Left lung (tissue), 10 donors: ENCODE measurements around the gene GPR171. TPM values are rescaled to one million over a fixed set of nuclear protein-coding genes. Genes with fewer than 3 reads are reported as not detected.

ENCODE experiments used
- ATAC-seq: fragments of 200-7000 bp; cut with Tn5 transposase; one replicate; pipeline ENCODE4 v1.9.1; 2020; ENCODE audit warnings: moderate library complexity
- DNase-seq, 4 donors: peaks; one replicate each; pipeline ENCODE4 v3.0.0-alpha.2; 2013 to 2020
- H3K27ac ChIP-seq, 2 donors: fragments of 200-600 bp; sonication (generic) in 1 of 2; one replicate each; pipeline versions ENCODE4 v1.5.0 to v1.8.0; 2020 to 2021
- H3K27me3 ChIP-seq, 2 donors: fragments of 200-600 bp; sonication (generic) in 1 of 2; one replicate each; pipeline versions ENCODE4 v1.5.0 to v1.8.0; 2020 to 2021
- H3K36me3 ChIP-seq, 2 donors: fragments of 200-600 bp; sonication (generic) in 1 of 2; one replicate each; pipeline versions ENCODE4 v1.5.0 to v1.8.0; 2020 to 2021
- H3K4me1 ChIP-seq, 2 donors: fragments of 200-600 bp; one replicate each; pipeline ENCODE4 v1.8.0; 2021
- H3K4me3 ChIP-seq, 2 donors: fragments of 200-600 bp; sonication (generic) in 1 of 2; one replicate each; pipeline versions ENCODE4 v1.5.0 to v1.8.0; 2020 to 2021; ENCODE audit warnings: mild to moderate bottlenecking in 1 of 2
- H3K9me3 ChIP-seq, 2 donors: fragments of 200-600 bp; sonication (generic) in 1 of 2; one replicate each; pipeline versions ENCODE4 v1.5.0 to v1.8.0; 2020 to 2021
- CTCF ChIP-seq, 2 donors: fragments of 200-600 bp; sonication (generic) in 1 of 2; IDR thresholded peaks; one replicate each; pipeline versions ENCODE4 v1.5.0 to v1.8.0; 2021; ENCODE audit warnings: antibody characterized with exemption in 2 of 2
- intact Hi-C, 2 donors: fragments of 100-400 bp; cut with DNase I; formaldehyde crosslinking; loops; one replicate each; pipeline versions ENCODE4 v1.11.2 to v1.14.2; 2022
- polyA plus RNA-seq, 6 donors: library from polyadenylated mRNA; unstranded; fragments of 120-200 nt; gene quantifications; one replicate each; pipeline ENCODE4 v1.2.1, GENCODE V29; 2013; ENCODE audit not compliant: insufficient read length in 6 of 6
- total RNA-seq, 2 donors: library from RNA; stranded (reverse); fragmentation: NEBNext Ultra II Directional; extraction: Animal tissue kit (Norgen Biotek cat#: 25700); gene quantifications; one replicate each; pipeline ENCODE4 v1.2.1, GENCODE V29; 2021
- donor health status: DM: no; HTN: yes; CAD: no.
- donor health status: DM: no; HTN: no; CAD: no.

Gene GPR171
- total and polyA plus RNA-seq, 8 donors, result 0.29 to 2.9 (median 0.84) TPM

- no peaks in the 10 kb centered on the region for H3K27me3 ChIP-seq
- ATAC-seq (peak; percentile 96), DNase-seq (peak; percentile 63 to 87 (median 79))
- peak; percentile 85 to 89 for TF ChIP-seq CTCF (IDR thresholded peaks at IDR 0.05)
- H3K9me3 ChIP-seq, result no peaks in the 10 kb centered on the region
- H3K4me3 ChIP-seq, result no peak overlapping the region
- peaks cover 0 to 25% of the 10 kb centered on the region in 2 donors for H3K4me1 ChIP-seq
- peak overlapping the region in 1 of 2 donors; percentile 51 for H3K27ac ChIP-seq
- no peaks in the 10 kb centered on the region for H3K36me3 ChIP-seq
- intact Hi-C loops, result loop anchor here in 1 of 2 donors (2.0 kb wide), 1 partner anchor 55 kb away; no protein-coding TSS in a partner anchor
Observed at GRCh38 chr3:151227807-151228665, 25.0 kb upstream of the GPR171 start.

GRCh38 chr3:151227266-151227806 lies 24.3 kb upstream of the GPR171 start:
- peaks cover 0 to 25% of the 10 kb centered on the region in 2 donors for H3K4me1 ChIP-seq
- no peaks in the 10 kb centered on the region for H3K9me3 ChIP-seq
- H3K4me3 ChIP-seq, result no peak overlapping the region
- no peak for TF ChIP-seq CTCF (IDR thresholded peaks at IDR 0.05)
- H3K27me3 ChIP-seq, result no peaks in the 10 kb centered on the region
- H3K27ac ChIP-seq, result no peak overlapping the region
- ATAC-seq, result peak; percentile 16
- H3K36me3 ChIP-seq, result no peaks in the 10 kb centered on the region
- intact Hi-C loops, result loop anchor here in 1 of 2 donors (2.0 kb wide), 1 partner anchor 55 kb away; no protein-coding TSS in a partner anchor
- no peak for DNase-seq

- TF ChIP-seq CTCF (IDR thresholded peaks at IDR 0.05), result no peak
- Histone ChIP-seq H3K4me3 (no peak overlapping the region), H3K9me3 (no peaks in the 10 kb centered on the region), H3K4me1 (peaks cover 0 to 25% of the 10 kb centered on the region in 2 donors), H3K36me3 (no peaks in the 10 kb centered on the region), H3K27ac (no peak overlapping the region), H3K27me3 (no peaks in the 10 kb centered on the region)
- ATAC-seq (no peak), DNase-seq (no peak)
- intact Hi-C loops, result loop anchor here in 1 of 2 donors (2.0 kb wide), 1 partner anchor 56 kb away; no protein-coding TSS in a partner anchor
Observed at GRCh38 chr3:151226825-151227224, 23.8 kb upstream of the GPR171 start.

DNA sequence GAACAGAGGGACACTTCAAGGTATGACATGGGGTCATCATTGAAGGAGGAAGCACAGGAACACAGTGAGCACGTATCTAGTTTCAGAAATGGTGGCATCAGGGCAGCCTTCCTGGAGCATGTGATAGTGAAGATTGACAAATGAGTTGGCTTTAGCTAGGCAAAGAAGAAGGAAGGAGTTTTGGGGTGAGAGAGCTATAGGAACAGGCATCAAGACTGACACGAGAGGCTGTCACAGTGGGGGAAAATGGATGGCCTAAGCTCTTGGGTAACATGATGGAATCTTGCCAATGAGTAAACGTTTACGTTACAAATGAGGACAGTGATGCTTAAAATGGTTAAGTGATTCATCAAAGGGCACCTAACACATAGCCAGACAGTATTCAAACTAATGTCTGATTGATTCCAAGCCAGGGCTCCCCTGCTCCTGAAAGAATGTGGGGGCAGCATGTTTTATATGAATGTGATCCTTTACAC lies 23.1 kb upstream of the GPR171 start:
- intact Hi-C loops, result loop anchor here in 1 of 2 donors (2.0 kb wide), 1 partner anchor 57 kb away; no protein-coding TSS in a partner anchor
- H3K27me3 ChIP-seq, result no peaks in the 10 kb centered on the region
- no peaks in the 10 kb centered on the region for H3K9me3 ChIP-seq
- DNase-seq (no peak), ATAC-seq (no peak)
- H3K27ac ChIP-seq, result no peak overlapping the region
- peaks cover 0 to 25% of the 10 kb centered on the region in 2 donors for H3K4me1 ChIP-seq
- no peak overlapping the region for H3K4me3 ChIP-seq
- TF ChIP-seq CTCF (IDR thresholded peaks at IDR 0.05), result no peak
- H3K36me3 ChIP-seq, result no peaks in the 10 kb centered on the region
